GM18517 (cell line): Measurements from ENCODE around the gene GGPS1.
"Not testable (repeated sequence)": the region's sequence is repeated elsewhere in the genome, so short reads cannot be mapped to it uniquely, and the experiment has no call there.

ENCODE experiments used
- ATAC-seq: cut with Tn5 transposase; IDR thresholded peaks from one replicate; pipeline ENCODE4 v1.9.1; 2021; ENCODE audit warnings: mild to moderate bottlenecking, moderate library complexity; ENCODE audit not compliant: unreplicated experiment

The GGPS1 gene

DNA sequence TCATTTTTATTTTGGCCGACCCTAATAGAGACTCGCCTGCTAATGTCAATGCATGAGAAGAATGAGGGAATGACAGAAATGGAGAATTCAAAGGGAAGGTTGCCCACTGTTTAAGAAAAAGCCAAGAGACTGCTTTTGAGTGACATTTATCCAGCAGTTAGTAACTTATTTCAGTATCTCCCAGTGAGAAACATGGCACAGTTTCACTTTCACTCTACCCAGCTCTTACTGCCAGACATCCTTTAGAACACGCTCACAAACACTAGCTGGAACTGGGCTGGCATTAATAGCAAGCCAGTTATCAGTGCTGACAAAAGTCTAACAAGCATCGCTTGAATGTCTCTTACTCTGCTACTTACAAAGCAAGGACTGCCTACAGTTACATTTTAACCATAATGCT lies 8.5 kb downstream of the GGPS1 start:
- no peak for ATAC-seq

- ATAC-seq: no peak
Observed at GRCh38 chr1:235339746-235340145, 11.4 kb downstream of the GGPS1 start.

GRCh38 chr1:235341334-235341733 lies 13.0 kb downstream of the GGPS1 start:
- no peak for ATAC-seq

DNA sequence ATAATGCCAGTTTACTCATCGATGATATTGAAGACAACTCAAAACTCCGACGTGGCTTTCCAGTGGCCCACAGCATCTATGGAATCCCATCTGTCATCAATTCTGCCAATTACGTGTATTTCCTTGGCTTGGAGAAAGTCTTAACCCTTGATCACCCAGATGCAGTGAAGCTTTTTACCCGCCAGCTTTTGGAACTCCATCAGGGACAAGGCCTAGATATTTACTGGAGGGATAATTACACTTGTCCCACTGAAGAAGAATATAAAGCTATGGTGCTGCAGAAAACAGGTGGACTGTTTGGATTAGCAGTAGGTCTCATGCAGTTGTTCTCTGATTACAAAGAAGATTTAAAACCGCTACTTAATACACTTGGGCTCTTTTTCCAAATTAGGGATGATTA lies 13.7 kb downstream of the GGPS1 start:
- no peak for ATAC-seq

GRCh38 chr1:235342471-235342870 lies 14.1 kb downstream of the GGPS1 start:
- no peak for ATAC-seq

DNA sequence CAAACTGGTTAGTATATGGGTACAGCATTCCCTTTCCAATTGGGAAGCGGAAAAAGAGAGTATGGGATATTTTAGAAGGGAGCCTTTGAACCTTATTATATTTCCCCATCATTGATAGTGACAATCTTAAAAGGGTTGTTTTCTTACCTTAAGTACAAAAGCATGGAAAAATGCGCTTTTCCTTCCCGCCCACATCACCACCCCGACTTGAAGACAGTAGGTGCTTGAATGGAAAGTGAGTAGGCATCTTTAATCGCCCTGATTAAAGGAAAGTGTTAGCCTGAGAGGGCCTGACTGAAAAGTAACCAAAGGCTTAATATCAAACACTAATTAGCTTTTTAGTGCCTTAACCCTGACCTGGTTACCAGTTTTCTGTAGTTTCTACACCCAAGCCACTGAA lies 15.4 kb downstream of the GGPS1 start:
- ATAC-seq: no peak

GRCh38 chr1:235351441-235351840 lies 23.1 kb downstream of the GGPS1 start:
- ATAC-seq: no peak

DNA sequence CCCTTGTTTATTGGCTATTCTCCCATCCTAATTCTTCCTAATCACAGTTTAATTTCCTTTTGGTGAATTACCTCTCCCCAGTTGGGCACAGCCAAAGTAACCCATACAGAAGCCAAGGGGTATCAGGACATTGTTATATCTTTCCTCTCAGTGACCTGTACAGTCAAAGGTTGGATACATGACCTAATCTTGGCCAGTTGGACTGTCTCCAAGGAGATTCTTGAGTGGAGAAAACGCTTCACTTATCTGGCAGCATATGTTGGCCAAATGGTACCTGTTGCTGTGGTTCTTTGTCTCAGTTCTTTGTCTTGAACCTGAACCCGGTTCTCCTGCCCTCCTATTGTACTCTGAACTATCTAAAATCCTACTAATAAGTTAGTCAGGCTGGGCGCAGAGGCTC lies 23.5 kb downstream of the GGPS1 start:
- ATAC-seq: no peak

- no peak for ATAC-seq
Observed at GRCh38 chr1:235357485-235358373, 29.4 kb downstream of the GGPS1 start.

- no peak for ATAC-seq
Observed at GRCh38 chr1:235358899-235359298, 30.5 kb downstream of the GGPS1 start.

DNA sequence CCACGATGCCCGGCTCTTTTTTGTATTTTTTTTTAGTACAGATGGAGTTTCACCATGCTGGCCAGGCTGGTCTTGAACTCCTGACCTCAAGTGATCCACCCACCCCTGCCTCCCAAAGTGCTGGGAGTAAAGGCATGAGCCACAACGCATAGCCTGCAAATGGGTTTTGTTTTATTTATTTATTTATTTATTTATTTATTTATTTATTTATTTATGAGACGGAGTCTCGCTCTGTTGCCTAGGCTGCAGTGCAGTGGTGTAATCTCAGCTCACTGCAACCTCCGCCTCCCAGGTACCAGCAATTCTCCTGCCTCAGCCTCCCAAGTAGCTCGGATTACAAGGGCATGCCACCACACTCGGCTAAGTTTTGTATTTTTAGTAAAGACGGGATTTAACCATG lies 35.8 kb downstream of the GGPS1 start:
- ATAC-seq: not testable (repeated sequence)

DNA sequence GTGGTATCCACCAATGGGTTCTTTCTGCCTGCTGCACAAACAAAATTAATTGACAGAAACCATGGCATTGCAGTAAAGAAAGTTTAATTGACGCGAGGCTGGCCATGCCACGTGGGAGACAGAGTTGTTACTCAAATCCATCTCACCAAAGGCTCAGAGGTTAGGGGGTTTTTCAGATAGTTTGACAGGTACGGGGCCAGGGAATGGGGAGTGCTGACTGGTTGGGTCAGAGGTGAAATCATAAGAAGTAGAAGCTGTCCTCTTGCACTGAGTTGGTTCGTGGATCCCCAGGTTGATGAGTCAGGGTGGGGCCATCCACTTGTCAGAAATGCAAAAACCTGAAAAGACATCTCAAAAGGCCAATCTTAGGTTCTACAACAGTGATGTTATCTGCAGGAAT lies 37.9 kb downstream of the GGPS1 start:
- ATAC-seq: no peak

- ATAC-seq: peak; percentile 99
Observed at GRCh38 chr1:235367000-235367908, 38.9 kb downstream of the GGPS1 start, which contains the start of gene TBCE. TSS of gene TBCE (plus strand) at chr1:235367427. CDS start at chr1:235380050, 12,623 bp downstream.

- ATAC-seq: no peak
Observed at GRCh38 chr1:235368428-235368827, 40.1 kb downstream of the GGPS1 start.

- ATAC-seq: no peak
Observed at GRCh38 chr1:235369802-235370201, 41.4 kb downstream of the GGPS1 start.

- no peak for ATAC-seq
Observed at GRCh38 chr1:235375919-235376605, 47.7 kb downstream of the GGPS1 start.

GRCh38 chr1:235378134-235378735 lies 49.9 kb downstream of the GGPS1 start:
- not testable (repeated sequence) for ATAC-seq

DNA sequence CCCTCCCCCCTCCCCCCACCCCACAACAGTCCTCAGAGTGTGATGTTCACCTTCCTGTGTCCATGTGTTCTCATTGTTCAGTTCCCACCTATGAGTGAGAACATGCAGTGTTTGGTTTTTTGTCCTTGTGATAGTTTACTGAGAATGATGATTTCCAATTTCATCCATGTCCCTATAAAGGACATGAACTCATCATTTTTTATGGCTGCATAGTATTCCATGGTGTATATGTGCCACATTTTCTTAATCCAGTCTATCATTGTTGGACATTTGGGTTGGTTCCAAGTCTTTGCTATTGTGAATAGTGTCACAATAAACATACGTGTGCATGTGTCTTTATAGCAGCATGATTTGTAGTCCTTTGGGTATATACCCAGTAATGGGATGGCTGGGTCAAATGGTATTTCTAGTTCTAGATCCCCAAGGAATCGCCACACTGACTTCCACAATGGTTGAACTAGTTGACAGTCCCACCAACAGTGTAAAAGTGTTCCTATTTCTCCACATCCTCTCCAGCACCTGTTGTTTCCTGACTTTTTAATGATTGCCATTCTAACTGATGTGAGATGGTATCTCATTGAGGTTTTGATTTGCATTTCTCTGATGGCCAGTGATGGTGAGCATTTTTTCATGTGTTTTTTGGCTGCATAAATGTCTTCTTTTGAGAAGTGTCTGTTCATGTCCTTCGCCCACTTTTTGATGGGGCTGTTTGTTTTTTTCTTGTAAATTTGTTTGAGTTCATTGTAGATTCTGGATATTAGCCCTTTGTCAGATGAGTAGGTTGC lies 53.8 kb downstream of the GGPS1 start:
- ATAC-seq: not testable (repeated sequence)

- ATAC-seq: not testable (repeated sequence)
Observed at GRCh38 chr1:235385633-235386032, 57.3 kb downstream of the GGPS1 start.

DNA sequence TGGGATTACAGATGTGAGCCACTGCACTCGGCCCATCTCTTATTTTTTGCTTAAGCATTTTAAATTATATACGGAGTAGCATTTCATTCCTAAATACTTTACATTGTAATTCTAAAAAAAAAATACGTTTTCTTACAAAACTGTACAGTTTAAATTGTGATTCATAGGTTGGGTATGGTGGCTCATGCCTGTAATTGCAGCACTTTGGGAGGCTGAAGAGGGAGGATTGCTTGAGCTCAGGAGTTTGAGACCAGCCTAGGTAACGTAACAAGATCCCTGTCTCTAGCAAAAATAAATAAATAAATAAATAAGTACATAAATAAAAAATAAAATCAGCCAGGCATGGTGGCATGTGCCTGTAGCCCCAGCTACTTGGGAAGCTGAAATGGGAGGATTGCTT lies 63.5 kb downstream of the GGPS1 start:
- ATAC-seq: no peak
